ENCODE results near the gene ADISSP.

The ADISSP gene

DNA sequence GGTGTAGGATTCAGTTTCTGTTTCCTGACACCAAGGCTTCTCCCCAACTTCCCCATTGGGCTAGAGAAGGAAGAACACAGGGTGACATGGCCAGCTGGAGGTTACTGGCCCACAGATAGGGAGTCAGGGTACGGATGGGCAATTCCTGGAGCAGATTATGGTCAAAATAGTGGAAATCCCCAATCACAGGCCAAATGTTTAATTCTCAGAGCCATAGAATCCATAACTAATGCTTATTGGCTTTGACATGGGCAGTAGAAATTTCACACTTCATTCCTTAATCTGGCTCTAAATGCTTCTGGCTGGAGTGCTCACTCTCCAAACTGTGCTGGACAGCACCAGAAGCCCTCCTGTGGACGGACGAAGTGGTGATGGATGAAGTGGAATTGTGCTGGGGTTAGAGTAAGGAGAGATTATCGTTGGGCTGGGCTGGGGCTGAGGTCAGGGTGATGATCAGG, 56.0 kb downstream of the ADISSP start:
- no peak for DNase-seq

DNA sequence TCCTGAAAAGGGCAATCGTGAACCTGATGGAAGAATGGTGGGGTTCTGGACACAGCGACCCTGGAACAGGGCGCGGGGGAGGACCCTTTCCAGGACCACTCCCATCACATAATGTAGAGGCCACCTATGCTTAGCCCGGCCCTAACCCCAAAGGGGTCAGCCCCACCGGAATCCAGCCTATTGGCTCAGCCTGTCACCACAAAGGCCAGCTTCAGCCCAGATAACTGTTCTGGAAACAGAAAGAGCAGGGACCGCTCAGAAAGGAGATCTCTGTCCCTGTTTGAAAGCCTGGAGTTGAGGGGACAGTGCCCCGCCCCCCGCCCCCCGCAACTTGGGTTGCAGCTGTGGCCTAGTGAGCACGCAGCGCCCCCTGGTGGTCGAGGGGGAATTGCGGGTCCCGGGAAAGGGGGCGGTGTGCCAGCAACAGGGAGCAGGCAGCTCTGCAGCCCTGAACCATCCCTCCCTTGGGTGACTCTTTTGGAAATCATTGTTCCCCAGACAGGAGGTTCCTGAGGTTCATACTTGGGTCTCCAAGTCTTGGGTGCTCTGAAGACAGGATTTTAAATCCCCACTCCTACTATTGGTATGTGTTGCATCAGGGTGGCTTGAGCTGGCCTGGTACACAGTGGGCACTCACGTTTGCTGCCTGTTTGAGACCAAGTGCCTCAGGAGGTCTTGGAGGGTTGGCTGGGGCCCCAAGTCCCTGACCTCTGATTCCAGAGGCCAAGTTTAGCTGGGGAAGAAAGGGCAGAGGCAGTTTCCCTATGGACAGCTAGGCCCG, 56.7 kb downstream of the ADISSP start:
- peak; percentile 72 for DNase-seq

DNA sequence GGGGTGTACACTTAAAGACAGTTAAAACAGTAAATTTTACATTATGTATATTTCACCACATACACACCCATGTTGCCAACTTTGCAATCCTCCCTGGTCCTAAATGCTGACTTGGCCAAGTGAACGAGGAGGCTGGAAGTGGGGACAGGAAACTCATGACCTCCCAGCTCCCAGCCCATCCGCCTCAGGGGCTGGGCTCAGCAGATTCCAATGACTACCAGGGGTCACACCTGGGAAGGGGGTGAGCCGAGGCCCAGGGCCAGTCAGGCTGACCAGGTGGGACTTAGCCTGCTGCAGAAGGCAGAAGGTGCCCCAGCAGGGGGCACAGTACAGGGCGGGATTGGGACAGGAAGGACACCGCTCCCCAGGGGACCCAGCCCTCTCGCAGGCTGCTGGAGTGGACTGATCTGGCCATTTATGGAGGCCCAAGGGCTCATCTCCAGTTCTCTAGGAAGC, 57.5 kb downstream of the ADISSP start:
- DNase-seq, result no peak

DNA sequence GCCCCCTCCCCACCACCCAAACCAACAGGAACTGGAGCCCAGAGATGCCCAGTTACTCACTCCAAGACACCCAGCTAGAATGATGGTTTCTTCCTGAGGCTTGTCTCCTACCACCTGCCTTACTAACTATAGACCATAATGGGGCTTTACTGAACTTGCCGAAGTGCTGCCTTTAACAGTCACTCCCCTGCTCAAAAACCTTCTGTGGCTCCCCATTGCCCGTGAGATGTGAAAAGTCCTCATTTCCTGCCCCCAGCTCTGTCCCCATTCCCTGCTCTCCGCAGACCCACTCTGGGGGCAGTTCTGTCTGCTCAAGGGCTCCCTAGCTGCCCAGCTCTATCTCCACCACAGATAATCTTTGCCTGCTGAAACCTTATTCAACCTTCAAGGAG, 60.0 kb downstream of the ADISSP start:
- no peak for DNase-seq

DNA sequence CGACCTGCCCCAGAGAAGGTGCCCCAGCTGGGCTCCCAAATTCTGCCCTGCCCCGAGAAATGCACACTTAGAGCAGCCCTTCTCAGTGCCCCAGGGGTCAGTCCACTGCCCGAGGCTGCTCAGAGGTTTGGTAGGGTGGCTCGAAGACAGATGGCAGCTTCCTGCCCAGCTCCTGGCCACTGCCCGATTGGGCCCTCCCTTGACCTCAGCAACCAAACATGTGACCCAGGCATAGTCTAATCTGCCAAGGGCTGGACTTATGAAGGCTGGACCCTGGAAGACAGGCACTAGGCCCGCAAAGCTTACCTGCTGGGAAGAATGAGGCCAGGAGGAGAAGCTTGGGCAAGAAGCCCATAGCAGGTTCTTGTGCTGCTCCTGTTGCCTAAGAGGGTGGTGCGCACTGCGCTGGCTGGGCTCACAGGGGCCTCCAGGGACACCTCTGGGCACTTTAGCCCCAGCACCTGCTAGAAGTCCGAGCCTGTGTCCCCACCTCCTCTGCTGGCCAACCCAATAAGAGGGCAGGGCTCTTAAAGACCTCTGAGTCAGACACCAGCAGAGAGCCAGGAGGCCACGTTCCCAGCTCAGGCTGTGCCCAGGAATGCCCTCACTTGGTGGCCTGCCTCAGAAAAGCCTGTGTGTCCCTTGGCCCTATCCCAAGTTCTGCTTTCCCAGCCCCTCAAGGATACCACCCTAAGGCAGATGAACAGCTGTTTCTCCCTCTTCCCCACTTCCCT, 60.6 kb downstream of the ADISSP start:
- DNase-seq, result no peak

DNA sequence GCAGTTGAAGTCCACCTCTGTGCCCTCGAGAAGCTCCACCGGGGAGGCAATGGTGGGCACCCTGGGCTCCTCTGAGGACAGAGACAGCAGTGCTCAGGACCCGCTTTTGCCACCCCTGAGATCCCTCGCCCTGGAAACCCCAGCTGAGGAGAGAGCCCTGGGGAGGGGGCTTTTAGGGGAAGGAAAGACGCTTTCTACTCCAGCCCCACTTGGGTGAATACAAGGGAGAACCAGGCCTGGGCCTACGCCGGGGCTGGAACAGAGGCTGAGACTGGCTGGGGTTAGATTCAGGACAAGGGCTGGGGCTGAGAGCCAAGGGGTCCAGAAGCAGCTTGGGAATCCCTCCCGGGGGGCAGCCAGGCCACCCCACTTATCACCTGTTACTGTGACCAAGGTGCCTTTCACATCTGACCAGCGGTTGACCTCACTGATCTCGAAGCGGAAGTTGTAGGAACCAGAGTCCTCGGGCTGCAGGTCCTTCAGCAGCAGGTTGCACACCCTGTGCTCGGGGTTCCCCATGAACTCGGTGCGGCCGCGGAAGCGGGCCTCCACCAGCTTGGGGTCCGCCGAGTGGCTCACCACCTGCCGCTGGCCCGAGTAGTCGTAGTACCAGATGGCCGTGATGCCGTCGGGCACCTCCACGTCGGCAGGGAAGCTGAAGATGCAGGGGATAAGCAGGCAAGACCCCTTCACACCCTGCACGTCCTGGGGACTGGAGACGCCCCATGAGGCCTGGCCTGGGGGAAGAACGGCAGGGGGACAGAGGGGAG, 61.4 kb downstream of the ADISSP start:
- no peak for DNase-seq

DNA sequence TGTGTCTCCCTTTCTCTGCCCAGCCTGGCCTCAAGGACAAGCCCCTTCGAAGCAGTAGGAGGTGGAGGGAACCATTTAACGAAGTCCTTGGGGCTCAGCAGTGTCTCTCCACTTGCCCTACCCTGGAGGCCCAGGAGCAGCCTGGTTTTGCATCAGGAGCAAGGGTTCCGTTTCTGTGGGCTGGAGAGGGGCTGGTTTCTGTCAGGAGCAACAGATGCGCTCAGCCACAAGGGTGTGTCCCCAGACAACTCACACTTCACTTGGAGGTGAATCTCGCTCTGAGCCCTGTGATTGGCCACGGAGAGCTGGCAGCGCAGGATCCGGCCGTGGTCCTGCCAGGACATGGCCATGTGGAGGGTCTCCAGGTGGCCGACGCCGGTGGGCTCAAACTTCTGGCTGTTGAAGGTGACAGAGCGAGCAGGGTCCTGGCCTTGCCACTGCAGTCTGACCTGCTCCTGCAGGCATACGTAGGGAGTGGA, 62.0 kb downstream of the ADISSP start:
- DNase-seq, result no peak

DNA sequence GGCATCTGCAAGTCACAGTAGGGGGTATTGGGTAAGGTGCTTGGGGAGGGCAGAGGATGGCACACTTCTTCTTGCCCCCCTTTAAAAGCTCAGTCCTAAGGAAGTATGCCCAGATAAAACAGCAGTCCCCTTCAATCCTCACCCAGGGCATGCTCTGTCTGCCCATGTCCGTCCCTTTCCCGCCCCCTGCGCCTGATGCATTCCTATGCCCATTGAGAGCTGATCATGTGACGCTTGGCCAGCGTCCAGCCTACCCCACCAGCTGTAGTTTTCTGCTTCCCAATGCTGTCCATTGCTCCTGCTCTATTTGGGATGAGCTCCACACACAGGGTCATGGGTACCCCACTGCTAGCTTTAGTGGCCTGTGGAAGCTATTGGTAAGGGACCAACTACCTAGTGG, 63.5 kb downstream of the ADISSP start:
- no peak for DNase-seq
